ENCODE measurements around the gene CT55. TPM values are rescaled to one million over a fixed set of nuclear protein-coding genes. Genes with fewer than 3 reads are reported as not detected.

The CT55 gene
- total RNA-seq, 2 donors from 2014 or later, result not detected

DNA sequence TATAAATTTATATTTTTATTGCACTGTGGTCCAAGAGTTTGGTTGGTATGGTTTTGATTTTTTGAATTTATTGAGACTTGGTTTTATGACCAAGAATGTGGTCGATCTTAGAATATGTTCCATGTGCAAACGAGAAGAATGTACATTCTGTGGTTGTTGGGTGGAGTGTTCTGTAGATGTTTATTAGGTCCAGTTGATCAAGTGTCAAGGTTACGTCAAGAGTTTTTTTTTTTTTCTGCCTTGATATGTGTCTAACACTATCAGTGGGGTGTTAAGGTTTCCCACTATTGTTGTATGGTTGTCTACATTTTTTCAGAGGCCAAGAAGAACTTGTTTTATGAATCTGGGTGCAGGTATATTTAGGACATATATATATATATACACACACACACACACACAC, 61.6 kb downstream of the CT55 start:
- DNase-seq (no peak), ATAC-seq (no peak)
- intact Hi-C loops (cut with DNase I), result no loop called here

Other genes starting within 250 kb of the CT55 start
- 1 to 10 TPM; 6.2 to 6.9 TPM for gene SMIM10, start 180.4 kb downstream of the CT55 start, total RNA-seq
- gene RTL8B, start 148.9 kb downstream of the CT55 start, total RNA-seq, result 10 to 100 TPM; 10.8 to 14.2 TPM
- gene RTL8C, start 139.0 kb downstream of the CT55 start, total RNA-seq, result 100 to 1,000 TPM; 195 to 218 TPM
- gene RTL8A, start 119.3 kb downstream of the CT55 start, total RNA-seq, result 10 to 100 TPM; 31.0 to 34.9 TPM
- gene SMIM10L2B, start 72.7 kb downstream of the CT55 start, total RNA-seq, result 1 to 10 TPM; 6.7 to 7.8 TPM
- gene ETDB, start 50.9 kb downstream of the CT55 start, total RNA-seq, result not detected
- not detected for gene ETDA, start 80.7 kb upstream of the CT55 start, total RNA-seq
- gene ETDC, start 138.1 kb upstream of the CT55 start, total RNA-seq, result not detected
- gene ZNF75D, start 172.7 kb upstream of the CT55 start, total RNA-seq, result 1 to 10 TPM; 4.5 to 6.8 TPM
- 1 to 10 TPM; 6.0 to 7.0 TPM for gene ZNF449, start 173.4 kb upstream of the CT55 start, total RNA-seq